Caco-2 (cell line): Measurements from ENCODE around the gene LRRK1. TPM values are rescaled to one million over a fixed set of nuclear protein-coding genes. Genes with fewer than 3 reads are reported as not detected.

Source experiments
- BruUV-seq: library from RNA; stranded (reverse); fragments of 400-500 nt; replicated peaks from 2 replicates; lab custom pipeline; 2021; lab: Mats Ljungman, UMichigan
- CTCF ChIA-PET: fragments of 300-600 bp; sonication (Branson Sonifier 250); formaldehyde crosslinking; loops from one replicate; lab custom pipeline; 2022; ENCODE audit warnings: antibody characterized with exemption; lab: Charles Lee
- POLR2A ChIA-PET: fragments of 300-600 bp; sonication (Branson Sonifier 250); formaldehyde crosslinking; loops from one replicate; lab custom pipeline; 2022; ENCODE audit warnings: antibody characterized with exemption; lab: Charles Lee
- DNase-seq, 2 experiments: peaks; one replicate each; pipeline versions ENCODE4 v3.0.0 to v3.0.0-alpha.2; 2020 to 2022
- H3K27me3 ChIP-seq: replicated peaks from 2 replicates; pipeline ENCODE4 v1.6.0; 2011; ENCODE audit warnings: low read length; ENCODE audit not compliant: control insufficient read depth, insufficient read depth
- H3K36me3 ChIP-seq: 2 replicates; pipeline ENCODE4 v1.5.1; 2011; ENCODE audit warnings: low read length; ENCODE audit not compliant: control insufficient read depth, insufficient read depth
- H3K4me1 ChIP-seq: fragments of 250-450 bp; sonication (Bioruptor Pico); 2 replicates; pipeline ENCODE4 v1.5.1; 2020; ENCODE audit warnings: mild to moderate bottlenecking
- H3K4me3 ChIP-seq: 2 replicates; pipeline ENCODE4 v1.5.1; 2011; ENCODE audit warnings: low read depth, mild to moderate bottlenecking, control low read depth, low read length
- H3K9me3 ChIP-seq: fragments of 250-450 bp; sonication (Bioruptor Pico); 2 replicates; pipeline ENCODE4 v1.5.1; 2020; ENCODE audit warnings: mild to moderate bottlenecking, moderate library complexity
- H3K27ac Mint-ChIP-seq: one replicate; pipeline ENCODE4 v1.8.0; 2022; ENCODE audit warnings: mixed read lengths; ENCODE audit not compliant: unreplicated experiment
- H3K27me3 Mint-ChIP-seq: one replicate; pipeline ENCODE4 v1.8.0; 2022; ENCODE audit warnings: mixed read lengths; ENCODE audit not compliant: insufficient read depth, unreplicated experiment
- H3K36me3 Mint-ChIP-seq: one replicate; pipeline ENCODE4 v1.8.0; 2022; ENCODE audit warnings: mild to moderate bottlenecking, mixed read lengths; ENCODE audit not compliant: insufficient read depth, unreplicated experiment
- H3K4me1 Mint-ChIP-seq: one replicate; pipeline ENCODE4 v1.8.0; 2022; ENCODE audit warnings: low read depth, mixed read lengths; ENCODE audit not compliant: unreplicated experiment
- H3K4me3 Mint-ChIP-seq: one replicate; pipeline ENCODE4 v1.8.0; 2022; ENCODE audit warnings: mild to moderate bottlenecking, moderate library complexity, mixed read lengths; ENCODE audit not compliant: unreplicated experiment
- H3K9me3 Mint-ChIP-seq: one replicate; pipeline ENCODE4 v1.8.0; 2022; ENCODE audit warnings: mixed read lengths; ENCODE audit not compliant: unreplicated experiment
- CTCF ChIP-seq, 2 experiments: fragments of 200-600 bp in 1 of 2; IDR thresholded peaks; 1 replicate in 1 of 2; 2 replicates in 1 of 2; pipeline versions ENCODE4 v1.5.1 to v1.8.0; 2011 to 2022; ENCODE audit warnings: antibody characterized with exemption in 1 of 2, control low read depth in 1 of 2, inconsistent platforms in 1 of 2, low read depth in 1 of 2, low read length in 1 of 2, mild to moderate bottlenecking in 1 of 2, moderate library complexity in 1 of 2; ENCODE audit not compliant: insufficient read depth in 1 of 2, severe bottlenecking in 1 of 2, unreplicated experiment in 1 of 2
- intact Hi-C: fragments of 100-400 bp; cut with micrococcal nuclease; formaldehyde crosslinking; loops from one replicate; pipeline ENCODE4 v1.10.0; 2022; ENCODE audit not compliant: unreplicated experiment
- total RNA-seq: library from RNA; stranded (reverse); gene quantifications from 2 replicates; pipeline ENCODE4 v1.2.3, GENCODE V29; 2022

Gene LRRK1
- total RNA-seq, 1 experiment from 2014 or later = 12.0 TPM

- BruUV-seq = no TSS peak
- intact Hi-C loops = no loop called here
- H3K4me3 Mint-ChIP-seq = no peak overlapping the region
Measured at GRCh38 chr15:100913961-100914360, 5.2 kb upstream of the LRRK1 start.

GRCh38 chr15:100914876-100915275, 4.3 kb upstream of the LRRK1 start:
- TF ChIP-seq CTCF (IDR thresholded peaks at IDR 0.05; ENCODE audit: insufficient read depth in 1 of 2, low read depth in 1 of 2, low read length in 1 of 2, severe bottlenecking in 1 of 2, unreplicated experiment in 1 of 2) = no peak
- ChIA-PET CTCF (no interaction called here), POLR2A (no interaction called here)
- Mint-ChIP-seq H3K36me3 (peaks cover 7% of the 10 kb centered on the region), H3K9me3 (no peaks in the 10 kb centered on the region), H3K4me3 (no peak overlapping the region), H3K27me3 (no peaks in the 10 kb centered on the region), H3K27ac (no peak overlapping the region), H3K4me1 (peaks cover 6% of the 10 kb centered on the region)
- H3K27me3 ChIP-seq = no peaks in the 10 kb centered on the region
- 0 out of 2 replicates have a peak, but pooled peaks cover 4% of the 10 kb centered on the region for H3K9me3 ChIP-seq
- no peak overlapping the region for H3K4me3 ChIP-seq
- intact Hi-C loops = loop anchor here (5.0 kb wide), 2 partner anchors 288 to 342 kb away; no protein-coding TSS in a partner anchor
- no peaks in the 10 kb centered on the region for H3K36me3 ChIP-seq
- no TSS peak for BruUV-seq
- DNase-seq = no peak
- no peaks in the 10 kb centered on the region for H3K4me1 ChIP-seq

More at GRCh38 chr15:100913961-100914360, 5.2 kb upstream of the LRRK1 start:
- Histone ChIP-seq H3K9me3 (0 out of 2 replicates have a peak, but pooled peaks cover 4% of the 10 kb centered on the region), H3K27me3 (no peaks in the 10 kb centered on the region), H3K4me1 (no peaks in the 10 kb centered on the region), H3K36me3 (no peaks in the 10 kb centered on the region), H3K4me3 (no peak overlapping the region)
- no peak for TF ChIP-seq CTCF (IDR thresholded peaks at IDR 0.05; ENCODE audit: insufficient read depth in 1 of 2, low read depth in 1 of 2, low read length in 1 of 2, severe bottlenecking in 1 of 2, unreplicated experiment in 1 of 2)
- Mint-ChIP-seq H3K27ac (no peak overlapping the region), H3K9me3 (no peaks in the 10 kb centered on the region), H3K4me1 (peaks cover 6% of the 10 kb centered on the region), H3K36me3 (peaks cover 7% of the 10 kb centered on the region), H3K27me3 (no peaks in the 10 kb centered on the region)
- ChIA-PET CTCF (no interaction called here), POLR2A (no interaction called here)
- no peak for DNase-seq

- peak; percentile 83 to 89 for DNase-seq
- ChIA-PET CTCF (interaction anchor here (0.8 to 2.8 kb wide), 4 partner anchors 10 to 92 kb away, joined by 3 to 47 read pairs (median 8); partner anchors contain the start of gene ALDH1A3), POLR2A (interaction anchor here (1.0 kb wide), 2 partner anchors 68 to 91 kb away, joined by 3 read pairs; no protein-coding TSS in a partner anchor)
- peak; percentile 76 to 87 for TF ChIP-seq CTCF (IDR thresholded peaks at IDR 0.05; ENCODE audit: insufficient read depth in 1 of 2, low read depth in 1 of 2, low read length in 1 of 2, severe bottlenecking in 1 of 2, unreplicated experiment in 1 of 2)
- H3K27ac Mint-ChIP-seq = no peak overlapping the region
- Histone ChIP-seq H3K9me3 (0 out of 2 replicates have a peak, but pooled peaks cover 4% of the 10 kb centered on the region), H3K36me3 (no peaks in the 10 kb centered on the region), H3K27me3 (no peaks in the 10 kb centered on the region), H3K4me3 (peak overlapping the region; percentile 83), H3K4me1 (no peaks in the 10 kb centered on the region)
- H3K4me1 Mint-ChIP-seq = peaks cover 6% of the 10 kb centered on the region
- H3K36me3 Mint-ChIP-seq = peaks cover 7% of the 10 kb centered on the region
- peak overlapping the region; percentile 91 for H3K4me3 Mint-ChIP-seq
- no peaks in the 10 kb centered on the region for H3K9me3 Mint-ChIP-seq
- BruUV-seq = no TSS peak
- no peaks in the 10 kb centered on the region for H3K27me3 Mint-ChIP-seq
- intact Hi-C loops = loop anchor here (1.0 to 5.0 kb wide), 4 partner anchors 68 to 339 kb away; no protein-coding TSS in a partner anchor
Measured at GRCh38 chr15:100918034-100918689, 995 bp upstream of the LRRK1 start.
